ENCODE measurements around the gene YTHDF2. TPM values are rescaled to one million over a fixed set of nuclear protein-coding genes. Genes with fewer than 3 reads are reported as not detected.

The YTHDF2 gene
- total and polyA plus RNA-seq, 9 of the 15 experiments (the other 6 are each of a cell fraction or from before 2014, with no cell fraction given), result 41.0 to 111 (median 83.3) TPM

DNA sequence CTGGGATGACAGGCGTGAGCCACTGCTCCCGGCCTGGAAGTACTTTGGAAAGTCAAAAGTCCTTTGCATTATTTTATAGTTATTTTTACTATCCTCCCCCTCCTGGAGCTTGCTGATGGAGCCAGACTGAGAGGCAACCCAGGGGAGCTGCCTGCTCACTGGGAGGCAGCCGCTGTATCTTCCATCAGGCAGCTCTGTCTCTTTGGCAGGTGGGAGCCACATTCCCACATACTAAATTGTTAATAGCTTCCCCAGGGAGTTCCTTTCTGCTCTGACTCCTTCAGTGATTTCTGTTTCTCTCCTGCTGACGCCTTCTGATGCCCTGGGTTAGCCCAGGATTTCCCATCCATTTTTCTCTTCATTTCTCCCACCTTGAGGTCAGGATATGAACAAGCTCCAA, 70.3 kb downstream of the YTHDF2 start:
- TF ChIP-seq, protein P1, sequence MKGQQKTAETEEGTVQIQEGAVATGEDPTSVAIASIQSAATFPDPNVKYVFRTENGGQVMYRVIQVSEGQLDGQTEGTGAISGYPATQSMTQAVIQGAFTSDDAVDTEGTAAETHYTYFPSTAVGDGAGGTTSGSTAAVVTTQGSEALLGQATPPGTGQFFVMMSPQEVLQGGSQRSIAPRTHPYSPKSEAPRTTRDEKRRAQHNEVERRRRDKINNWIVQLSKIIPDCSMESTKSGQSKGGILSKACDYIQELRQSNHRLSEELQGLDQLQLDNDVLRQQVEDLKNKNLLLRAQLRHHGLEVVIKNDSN (CRISPR knock-in tag; IDR thresholded peaks at IDR 0.05), result no peak
- TF ChIP-seq ZNF224 (CRISPR knock-in tag; IDR thresholded peaks at IDR 0.05) (no peak), MAFK (IDR thresholded peaks at IDR 0.05; ENCODE audit: low read length) (no peak), ZSCAN29 (IDR thresholded peaks at IDR 0.05) (no peak), ATF7 (IDR thresholded peaks at IDR 0.05) (no peak), RBM34 (IDR thresholded peaks at IDR 0.05; ENCODE audit: borderline replicate concordance, insufficient read depth, low read length) (no peak), SMAD4 (CRISPR knock-in tag; conservative IDR thresholded peaks at IDR 0.05) (no peak), LARP7 (IDR thresholded peaks at IDR 0.05) (no peak), ZEB2 (IDR thresholded peaks at IDR 0.05) (no peak), PYGO2 (tag; IDR thresholded peaks at IDR 0.05) (no peak), CBX1 (IDR thresholded peaks at IDR 0.05; ENCODE audit: low read depth) (no peak), ZNF408 (CRISPR knock-in tag; IDR thresholded peaks at IDR 0.05; ENCODE audit: low read depth) (no peak), ZNF146 (CRISPR knock-in tag; IDR thresholded peaks at IDR 0.05; ENCODE audit: unreplicated experiment) (no peak)
- TF ChIP-seq, protein P2, sequence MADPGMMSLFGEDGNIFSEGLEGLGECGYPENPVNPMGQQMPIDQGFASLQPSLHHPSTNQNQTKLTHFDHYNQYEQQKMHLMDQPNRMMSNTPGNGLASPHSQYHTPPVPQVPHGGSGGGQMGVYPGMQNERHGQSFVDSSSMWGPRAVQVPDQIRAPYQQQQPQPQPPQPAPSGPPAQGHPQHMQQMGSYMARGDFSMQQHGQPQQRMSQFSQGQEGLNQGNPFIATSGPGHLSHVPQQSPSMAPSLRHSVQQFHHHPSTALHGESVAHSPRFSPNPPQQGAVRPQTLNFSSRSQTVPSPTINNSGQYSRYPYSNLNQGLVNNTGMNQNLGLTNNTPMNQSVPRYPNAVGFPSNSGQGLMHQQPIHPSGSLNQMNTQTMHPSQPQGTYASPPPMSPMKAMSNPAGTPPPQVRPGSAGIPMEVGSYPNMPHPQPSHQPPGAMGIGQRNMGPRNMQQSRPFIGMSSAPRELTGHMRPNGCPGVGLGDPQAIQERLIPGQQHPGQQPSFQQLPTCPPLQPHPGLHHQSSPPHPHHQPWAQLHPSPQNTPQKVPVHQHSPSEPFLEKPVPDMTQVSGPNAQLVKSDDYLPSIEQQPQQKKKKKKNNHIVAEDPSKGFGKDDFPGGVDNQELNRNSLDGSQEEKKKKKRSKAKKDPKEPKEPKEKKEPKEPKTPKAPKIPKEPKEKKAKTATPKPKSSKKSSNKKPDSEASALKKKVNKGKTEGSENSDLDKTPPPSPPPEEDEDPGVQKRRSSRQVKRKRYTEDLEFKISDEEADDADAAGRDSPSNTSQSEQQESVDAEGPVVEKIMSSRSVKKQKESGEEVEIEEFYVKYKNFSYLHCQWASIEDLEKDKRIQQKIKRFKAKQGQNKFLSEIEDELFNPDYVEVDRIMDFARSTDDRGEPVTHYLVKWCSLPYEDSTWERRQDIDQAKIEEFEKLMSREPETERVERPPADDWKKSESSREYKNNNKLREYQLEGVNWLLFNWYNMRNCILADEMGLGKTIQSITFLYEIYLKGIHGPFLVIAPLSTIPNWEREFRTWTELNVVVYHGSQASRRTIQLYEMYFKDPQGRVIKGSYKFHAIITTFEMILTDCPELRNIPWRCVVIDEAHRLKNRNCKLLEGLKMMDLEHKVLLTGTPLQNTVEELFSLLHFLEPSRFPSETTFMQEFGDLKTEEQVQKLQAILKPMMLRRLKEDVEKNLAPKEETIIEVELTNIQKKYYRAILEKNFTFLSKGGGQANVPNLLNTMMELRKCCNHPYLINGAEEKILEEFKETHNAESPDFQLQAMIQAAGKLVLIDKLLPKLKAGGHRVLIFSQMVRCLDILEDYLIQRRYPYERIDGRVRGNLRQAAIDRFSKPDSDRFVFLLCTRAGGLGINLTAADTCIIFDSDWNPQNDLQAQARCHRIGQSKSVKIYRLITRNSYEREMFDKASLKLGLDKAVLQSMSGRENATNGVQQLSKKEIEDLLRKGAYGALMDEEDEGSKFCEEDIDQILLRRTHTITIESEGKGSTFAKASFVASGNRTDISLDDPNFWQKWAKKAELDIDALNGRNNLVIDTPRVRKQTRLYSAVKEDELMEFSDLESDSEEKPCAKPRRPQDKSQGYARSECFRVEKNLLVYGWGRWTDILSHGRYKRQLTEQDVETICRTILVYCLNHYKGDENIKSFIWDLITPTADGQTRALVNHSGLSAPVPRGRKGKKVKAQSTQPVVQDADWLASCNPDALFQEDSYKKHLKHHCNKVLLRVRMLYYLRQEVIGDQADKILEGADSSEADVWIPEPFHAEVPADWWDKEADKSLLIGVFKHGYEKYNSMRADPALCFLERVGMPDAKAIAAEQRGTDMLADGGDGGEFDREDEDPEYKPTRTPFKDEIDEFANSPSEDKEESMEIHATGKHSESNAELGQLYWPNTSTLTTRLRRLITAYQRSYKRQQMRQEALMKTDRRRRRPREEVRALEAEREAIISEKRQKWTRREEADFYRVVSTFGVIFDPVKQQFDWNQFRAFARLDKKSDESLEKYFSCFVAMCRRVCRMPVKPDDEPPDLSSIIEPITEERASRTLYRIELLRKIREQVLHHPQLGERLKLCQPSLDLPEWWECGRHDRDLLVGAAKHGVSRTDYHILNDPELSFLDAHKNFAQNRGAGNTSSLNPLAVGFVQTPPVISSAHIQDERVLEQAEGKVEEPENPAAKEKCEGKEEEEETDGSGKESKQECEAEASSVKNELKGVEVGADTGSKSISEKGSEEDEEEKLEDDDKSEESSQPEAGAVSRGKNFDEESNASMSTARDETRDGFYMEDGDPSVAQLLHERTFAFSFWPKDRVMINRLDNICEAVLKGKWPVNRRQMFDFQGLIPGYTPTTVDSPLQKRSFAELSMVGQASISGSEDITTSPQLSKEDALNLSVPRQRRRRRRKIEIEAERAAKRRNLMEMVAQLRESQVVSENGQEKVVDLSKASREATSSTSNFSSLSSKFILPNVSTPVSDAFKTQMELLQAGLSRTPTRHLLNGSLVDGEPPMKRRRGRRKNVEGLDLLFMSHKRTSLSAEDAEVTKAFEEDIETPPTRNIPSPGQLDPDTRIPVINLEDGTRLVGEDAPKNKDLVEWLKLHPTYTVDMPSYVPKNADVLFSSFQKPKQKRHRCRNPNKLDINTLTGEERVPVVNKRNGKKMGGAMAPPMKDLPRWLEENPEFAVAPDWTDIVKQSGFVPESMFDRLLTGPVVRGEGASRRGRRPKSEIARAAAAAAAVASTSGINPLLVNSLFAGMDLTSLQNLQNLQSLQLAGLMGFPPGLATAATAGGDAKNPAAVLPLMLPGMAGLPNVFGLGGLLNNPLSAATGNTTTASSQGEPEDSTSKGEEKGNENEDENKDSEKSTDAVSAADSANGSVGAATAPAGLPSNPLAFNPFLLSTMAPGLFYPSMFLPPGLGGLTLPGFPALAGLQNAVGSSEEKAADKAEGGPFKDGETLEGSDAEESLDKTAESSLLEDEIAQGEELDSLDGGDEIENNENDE (IDR thresholded peaks at IDR 0.05; ENCODE audit: low read depth, low read length), result no peak
- H3K27me3 ChIP-seq (ENCODE audit: control insufficient read depth in 2 of 2, insufficient read depth in 2 of 2, low read length in 2 of 2), result peaks cover 16 to 43% of the 10 kb centered on the region in 2 experiments; a peak in 4 of 5 replicates
- no peaks in the 10 kb centered on the region for H3K79me2 ChIP-seq (ENCODE audit: control insufficient read depth, insufficient read depth, low read length)
- in situ Hi-C loops (cut with MboI), result no loop called here
- intact Hi-C loops (cut with micrococcal nuclease), result no loop called here
- H3K4me2 ChIP-seq (ENCODE audit: insufficient read depth, low read length), result no peak overlapping the region
- ChIA-PET CTCF (ENCODE audit: low intra/inter-chr PET ratio) (no interaction called here), POLR2A (interaction anchor here (0.6 to 1.5 kb wide), 5 partner anchors 10 to 29 kb away, joined by 3 to 4 read pairs (median 3); no protein-coding TSS in a partner anchor)
- H3K9ac ChIP-seq (ENCODE audit: insufficient read depth in 1 of 2, low read depth in 2 of 2, low read length in 2 of 2), result no peak overlapping the region
- H3K36me3 ChIP-seq (ENCODE audit: control insufficient read depth, insufficient read depth, low read length), result no peaks in the 10 kb centered on the region
- H2AFZ ChIP-seq (ENCODE audit: low read depth, low read length), result no peak overlapping the region
- no peaks in the 10 kb centered on the region; the same call in 1 of the 2 replicates for H3K9me3 ChIP-seq (replicated peaks; ENCODE audit: control insufficient read depth, insufficient read depth, low read depth, low read length)
- DNase-seq (ENCODE audit: extremely low read depth in 1 of 4, low spot score in 3 of 4) (no peak), FAIRE-seq (no peak), ATAC-seq (no peak)
- WGBS (ENCODE audit: insufficient coverage, low coverage, missing lambda C conversion rate), result 3% methylated on average over 4 of the region's 4 CpGs
- no peak overlapping the region for H3K27ac ChIP-seq (ENCODE audit: extremely low read depth, low read depth, low read length)
- no peaks in the 10 kb centered on the region for H4K20me1 ChIP-seq (replicated peaks; ENCODE audit: control insufficient read depth, insufficient read depth, low read length)
- H3K4me1 ChIP-seq (replicated peaks in 1 of 2; ENCODE audit: control insufficient read depth in 2 of 2, insufficient read depth in 2 of 2, low read length in 2 of 2), result peaks cover 0 to 4% of the 10 kb centered on the region in 2 experiments; a peak in 2 of 5 replicates
- H3K4me3 ChIP-seq, result no peak overlapping the region
- no peaks in the 10 kb centered on the region for H3K9me1 ChIP-seq (ENCODE audit: control insufficient read depth, insufficient read depth, low read length)
- BruUV-seq (replicated peaks), result no TSS peak
